ENCODE measurements around the gene XRN1.
A peak's percentile ranks its signal among the peaks of the same experiment; 100 is the strongest.
"Not testable (repeated sequence)": the region's sequence is repeated elsewhere in the genome, so short reads cannot be mapped to it uniquely, and the experiment has no call there.

Gene XRN1

GRCh38 chr3:142348460-142348859 is 99.4 kb downstream of the XRN1 start:
- H3K27me3 ChIP-seq: no peaks in the 10 kb centered on the region
- no peaks in the 10 kb centered on the region for H3K4me1 ChIP-seq (ENCODE audit: control insufficient read depth in 1 of 2, insufficient read depth in 1 of 2, low read depth in 1 of 2, low read length in 1 of 2)
- peaks cover 85% of the 10 kb centered on the region for H3K36me3 ChIP-seq
- TF ChIP-seq CTCF (IDR thresholded peaks at IDR 0.05): no peak
- no peaks in the 10 kb centered on the region for H3K9me3 ChIP-seq
- no peak overlapping the region for H3K4me3 ChIP-seq (ENCODE audit: low read depth in 1 of 2, low read length in 1 of 2)
- no peak overlapping the region for H3K27ac ChIP-seq

GRCh38 chr3:142337994-142338393 is 109.8 kb downstream of the XRN1 start:
- no peak overlapping the region for H3K4me3 ChIP-seq (ENCODE audit: low read depth in 1 of 2, low read length in 1 of 2)
- peaks cover 4 to 6% of the 10 kb centered on the region in 2 experiments for H3K4me1 ChIP-seq (ENCODE audit: control insufficient read depth in 1 of 2, insufficient read depth in 1 of 2, low read depth in 1 of 2, low read length in 1 of 2)
- peaks cover 41% of the 10 kb centered on the region for H3K36me3 ChIP-seq
- H3K27me3 ChIP-seq: no peaks in the 10 kb centered on the region
- peak overlapping the region; percentile 44 for H3K27ac ChIP-seq
- TF ChIP-seq CTCF (IDR thresholded peaks at IDR 0.05): no peak
- H3K9me3 ChIP-seq: no peaks in the 10 kb centered on the region

GRCh38 chr3:142332390-142332789 is 115.4 kb downstream of the XRN1 start:
- Histone ChIP-seq H3K9me3 (no peaks in the 10 kb centered on the region), H3K27me3 (no peaks in the 10 kb centered on the region), H3K27ac (no peak overlapping the region), H3K4me3 (ENCODE audit: low read depth in 1 of 2, low read length in 1 of 2) (no peak overlapping the region), H3K36me3 (peaks cover 65% of the 10 kb centered on the region), H3K4me1 (ENCODE audit: control insufficient read depth in 1 of 2, insufficient read depth in 1 of 2, low read depth in 1 of 2, low read length in 1 of 2) (no peaks in the 10 kb centered on the region)
- no peak for TF ChIP-seq CTCF (IDR thresholded peaks at IDR 0.05)

GRCh38 chr3:142324275-142324953 is 123.4 kb downstream of the XRN1 start:
- H3K36me3 ChIP-seq: peaks cover 29% of the 10 kb centered on the region
- H3K9me3 ChIP-seq; H3K4me3 ChIP-seq (ENCODE audit: low read depth in 1 of 2, low read length in 1 of 2); H3K27me3 ChIP-seq; H3K4me1 ChIP-seq (ENCODE audit: control insufficient read depth in 1 of 2, insufficient read depth in 1 of 2, low read depth in 1 of 2, low read length in 1 of 2); H3K27ac ChIP-seq: not testable (repeated sequence)

GRCh38 chr3:142319912-142320311 is 127.9 kb downstream of the XRN1 start:
- no peaks in the 10 kb centered on the region for H3K9me3 ChIP-seq
- H3K4me3 ChIP-seq (ENCODE audit: low read depth in 1 of 2, low read length in 1 of 2): no peak overlapping the region
- peaks cover 43% of the 10 kb centered on the region for H3K36me3 ChIP-seq
- H3K27me3 ChIP-seq: no peaks in the 10 kb centered on the region
- no peaks in the 10 kb centered on the region for H3K4me1 ChIP-seq (ENCODE audit: control insufficient read depth in 1 of 2, insufficient read depth in 1 of 2, low read depth in 1 of 2, low read length in 1 of 2)
- TF ChIP-seq CTCF (IDR thresholded peaks at IDR 0.05): no peak
- no peak overlapping the region for H3K27ac ChIP-seq

GRCh38 chr3:142319094-142319493 is 128.7 kb downstream of the XRN1 start:
- no peak overlapping the region for H3K27ac ChIP-seq
- no peak overlapping the region for H3K4me3 ChIP-seq (ENCODE audit: low read depth in 1 of 2, low read length in 1 of 2)
- no peaks in the 10 kb centered on the region for H3K9me3 ChIP-seq
- no peaks in the 10 kb centered on the region for H3K27me3 ChIP-seq
- no peak for TF ChIP-seq CTCF (IDR thresholded peaks at IDR 0.05)
- peaks cover 49% of the 10 kb centered on the region for H3K36me3 ChIP-seq
- H3K4me1 ChIP-seq (ENCODE audit: control insufficient read depth in 1 of 2, insufficient read depth in 1 of 2, low read depth in 1 of 2, low read length in 1 of 2): no peaks in the 10 kb centered on the region
